Stimulated activated CD4-positive, alpha-beta T cell treated with anti-CD3 and anti-CD28 coated beads, Interleukin-12 subunit alpha, Interleukin-12 subunit beta, amount 100 ng/mL, for 24 hours (primary cell): ENCODE measurements around the gene CCDC92B.
"Not testable (repeated sequence)": the region's sequence is repeated elsewhere in the genome, so short reads cannot be mapped to it uniquely, and the experiment has no call there.

Experiments used
- DNase-seq, 2 experiments: peaks; one replicate each; pipeline ENCODE4 v3.0.0-alpha.2; 2020; ENCODE audit warnings: low read depth in 2 of 2

CCDC92B gene

DNA sequence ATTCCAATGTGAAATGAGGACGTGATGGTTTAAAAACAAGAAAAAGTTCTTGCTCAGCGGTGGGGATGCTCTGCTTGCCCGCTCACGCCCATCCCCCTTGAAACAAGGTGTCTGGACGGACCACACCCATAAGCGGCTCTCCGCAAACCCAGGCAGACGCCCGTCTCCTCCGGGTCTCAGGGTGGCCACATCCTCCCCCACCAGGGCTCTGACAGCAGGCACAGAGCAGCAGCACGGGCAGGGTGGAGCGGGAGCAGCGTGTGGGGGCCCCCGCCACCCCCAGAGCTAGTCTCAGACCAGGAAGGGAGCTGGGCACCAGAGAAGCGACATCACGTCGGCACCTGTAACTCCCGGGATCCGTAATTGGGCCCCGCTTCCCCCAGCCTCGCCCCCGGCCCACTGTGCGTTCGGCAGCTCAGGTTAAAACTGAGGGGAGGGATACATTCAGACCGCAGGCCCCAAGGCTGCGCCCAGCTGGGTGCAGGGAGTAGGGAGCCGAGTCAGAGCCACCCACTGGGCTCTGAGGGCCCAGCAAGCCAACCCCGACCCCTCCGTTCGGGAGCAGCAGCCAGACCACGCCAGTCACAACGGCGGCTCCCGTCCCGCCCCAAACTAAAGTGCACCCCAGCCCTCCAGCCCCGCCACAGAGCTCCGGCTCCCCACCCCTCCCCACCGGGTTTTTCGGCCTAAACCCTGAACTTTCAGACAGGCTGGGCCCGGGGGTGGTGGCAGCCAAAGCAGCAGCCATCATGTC is 59.9 kb downstream of the CCDC92B start:
- DNase-seq, result no peak

DNA sequence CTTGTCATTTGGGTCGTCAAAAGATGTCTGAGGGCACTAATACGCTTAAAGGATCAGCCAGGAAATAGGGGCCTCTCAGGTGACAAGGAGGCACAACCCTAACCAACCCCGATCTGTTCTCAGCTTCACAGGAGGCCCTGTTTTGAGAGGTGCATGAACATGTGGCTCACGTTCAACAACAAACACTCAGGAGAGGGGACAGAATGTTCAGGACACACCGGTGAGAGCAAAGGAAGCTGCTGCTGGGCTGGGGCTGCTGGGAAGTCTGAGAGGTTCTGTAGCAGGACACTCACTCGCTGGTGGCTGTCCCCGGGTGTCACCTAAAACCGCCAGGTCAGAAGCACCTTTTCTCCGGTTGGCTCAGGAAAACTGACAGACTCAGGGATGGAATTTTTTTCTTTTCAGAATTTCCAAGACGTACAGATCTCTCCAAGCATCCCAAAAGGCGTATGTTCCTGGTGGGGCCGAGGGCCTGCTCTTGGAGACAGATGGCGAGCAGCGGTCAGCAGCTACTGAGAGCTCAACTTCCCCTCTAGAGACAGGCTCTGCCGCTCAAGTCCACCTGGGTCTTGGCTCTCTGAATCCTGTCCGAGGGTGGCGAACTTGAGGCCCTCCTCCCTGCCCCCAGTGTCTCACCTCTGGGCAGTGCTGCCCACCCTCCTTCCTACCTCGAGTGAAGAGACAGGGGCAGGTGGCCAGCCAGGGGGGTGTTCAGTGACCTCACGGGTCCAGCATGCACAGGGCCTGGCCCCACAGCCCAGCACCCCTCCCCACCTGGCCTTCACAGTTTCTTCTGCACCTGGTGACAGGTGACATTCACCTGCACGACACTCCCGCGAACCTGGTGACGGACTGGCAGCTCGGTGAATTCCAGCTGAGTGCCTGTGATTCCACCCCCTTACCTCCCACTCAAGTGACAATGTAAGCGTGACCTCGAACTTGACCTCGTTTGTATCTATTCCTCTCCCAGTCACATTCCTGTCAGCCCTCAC is 60.8 kb downstream of the CCDC92B start:
- DNase-seq, result no peak

DNA sequence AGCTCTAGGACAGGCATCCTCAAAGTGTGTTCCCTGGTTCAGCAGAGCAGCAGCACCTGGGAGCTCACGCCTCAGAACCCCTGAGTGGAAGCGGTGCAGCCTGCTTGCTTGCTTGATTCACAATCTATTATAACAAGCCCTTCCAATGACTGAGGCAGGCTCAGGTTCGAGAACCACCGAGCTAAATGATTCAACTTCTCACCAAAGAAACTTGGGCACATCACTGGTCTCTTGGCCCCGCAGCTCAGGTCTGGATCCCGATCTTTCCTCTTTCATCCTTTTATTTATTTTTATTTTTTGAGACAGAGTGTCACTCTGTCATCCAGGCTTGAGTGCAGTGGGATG is 62.4 kb downstream of the CCDC92B start:
- no peak for DNase-seq

DNA sequence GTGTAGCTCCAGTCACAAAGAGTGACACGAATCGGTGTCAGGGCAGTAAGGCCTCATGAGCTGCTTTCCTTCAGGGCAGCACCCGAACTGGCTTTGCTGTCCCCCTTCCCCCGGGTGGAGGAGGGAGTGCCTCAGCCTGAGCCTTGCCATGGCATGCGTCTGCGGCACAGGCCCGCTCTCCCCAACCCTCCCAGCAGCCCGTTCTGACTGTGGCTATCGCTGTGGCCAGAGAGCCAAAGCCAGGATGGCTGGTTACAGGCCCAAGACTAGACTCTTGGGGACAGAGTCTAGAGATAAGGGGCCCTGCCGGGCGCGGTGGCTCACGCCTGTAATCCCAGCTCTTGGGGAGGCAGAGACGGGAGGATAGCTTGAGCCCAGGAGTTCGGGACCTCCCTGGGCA is 63.8 kb downstream of the CCDC92B start:
- no peak for DNase-seq

DNA sequence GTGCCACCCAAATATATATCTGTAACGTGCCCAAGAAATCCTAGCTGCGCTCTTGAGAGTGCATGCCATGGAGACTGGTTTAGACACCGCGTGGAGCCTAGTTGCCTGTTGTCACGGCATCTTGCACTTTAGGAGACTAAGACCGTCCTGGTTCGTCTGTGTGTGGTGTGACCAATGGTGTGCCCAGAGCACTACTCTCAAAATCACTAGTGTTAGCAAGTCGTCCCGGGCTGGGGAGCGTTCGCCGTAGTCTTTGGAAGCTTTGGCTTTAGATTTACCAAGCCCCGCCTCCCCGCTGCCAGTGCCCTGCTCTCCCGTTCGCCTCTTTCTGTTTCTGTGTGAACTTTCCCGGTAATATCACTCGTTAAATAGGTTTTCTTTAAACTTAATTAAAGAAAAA is 64.9 kb downstream of the CCDC92B start:
- DNase-seq, result no peak

DNA sequence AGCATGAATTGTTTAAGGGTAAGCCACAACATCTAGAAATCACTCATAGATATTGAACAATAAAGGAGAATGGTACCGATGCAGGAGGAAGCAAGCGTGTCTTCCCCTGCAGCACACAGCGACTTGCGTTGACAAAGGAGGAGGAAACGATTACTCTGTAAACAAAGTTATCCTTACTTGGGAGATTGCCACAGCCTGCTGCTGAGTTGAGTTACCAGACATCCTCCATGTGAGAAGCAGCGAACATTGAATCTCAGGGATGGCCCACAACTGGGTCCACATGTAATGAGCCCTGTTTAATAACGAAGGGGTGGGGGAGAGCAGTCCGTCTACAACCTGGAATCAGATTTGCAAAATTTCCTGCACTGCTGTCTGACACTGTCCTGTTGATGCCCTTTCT is 65.5 kb downstream of the CCDC92B start:
- DNase-seq, result no peak

DNA sequence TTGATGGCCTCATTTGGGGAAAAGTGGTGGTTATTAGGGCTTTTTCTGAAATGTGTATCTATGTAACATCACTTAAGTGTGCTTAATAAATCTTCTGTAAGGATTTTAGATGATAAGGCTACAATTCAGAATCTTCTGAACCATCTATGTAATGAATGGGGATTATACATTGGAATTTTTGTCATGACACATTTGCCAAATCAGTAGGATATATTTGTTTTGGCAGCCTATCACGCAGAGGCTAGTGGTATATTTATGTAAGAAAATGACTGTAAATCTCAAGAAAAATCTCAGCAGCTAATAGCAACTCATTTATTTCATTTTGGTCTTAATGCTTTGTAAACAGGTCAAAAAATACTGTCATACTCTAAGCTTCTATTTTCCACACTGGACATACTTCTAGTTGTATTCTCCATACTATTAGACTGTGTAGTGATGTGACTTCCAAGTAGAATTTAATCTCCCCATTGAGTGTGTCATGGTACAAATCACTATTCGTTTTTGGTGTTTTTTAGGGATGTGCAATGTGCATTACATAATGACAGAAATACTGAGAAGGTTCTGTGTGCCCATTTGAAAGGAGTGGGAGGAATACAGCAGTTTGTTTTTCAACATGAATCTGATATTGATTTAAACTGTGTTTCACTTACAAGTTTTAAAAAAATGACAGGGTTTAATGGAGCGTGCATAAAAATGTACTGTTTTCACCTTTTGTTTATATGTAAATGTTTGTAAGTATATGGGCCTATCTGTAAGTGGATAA is 67.1 kb downstream of the CCDC92B start:
- no peak for DNase-seq

DNA sequence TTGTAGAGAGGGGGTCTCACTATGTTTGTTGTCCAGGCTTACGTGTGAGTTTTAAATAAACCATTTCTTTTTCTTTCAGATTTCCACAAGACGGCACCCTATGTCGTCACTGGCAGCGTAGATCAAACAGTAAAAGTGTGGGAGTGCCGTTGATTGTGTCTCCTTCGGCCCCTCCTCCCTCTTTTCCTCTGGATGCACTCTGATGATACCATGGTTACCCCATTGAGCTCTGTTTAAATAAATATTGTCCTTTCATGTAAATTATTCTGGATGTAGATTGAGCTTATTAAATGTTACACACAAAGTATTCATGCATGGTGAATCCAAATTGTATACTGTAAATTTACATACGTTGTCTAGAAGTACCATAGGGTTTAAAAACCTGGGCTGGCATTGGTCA is 67.8 kb downstream of the CCDC92B start:
- DNase-seq, result no peak

DNA sequence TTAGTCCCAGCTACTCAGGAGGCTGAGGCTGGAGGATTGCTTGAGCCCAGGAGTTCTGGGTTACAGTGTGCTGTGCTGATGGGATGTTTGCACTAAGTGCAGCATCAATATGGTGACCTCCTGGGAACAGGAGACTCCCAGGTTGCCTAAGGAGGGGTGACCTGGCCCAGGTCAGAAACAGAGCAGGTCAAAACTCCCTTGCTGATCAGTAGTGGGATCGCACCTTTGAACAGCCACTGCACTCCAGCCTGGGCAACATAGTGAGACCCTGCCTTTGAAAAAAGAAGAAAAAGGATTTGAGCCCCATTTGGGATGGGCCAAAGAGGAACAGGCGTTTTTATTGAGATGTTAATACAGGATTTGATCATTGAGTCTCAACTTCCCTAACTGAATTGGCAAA is 68.5 kb downstream of the CCDC92B start:
- no peak for DNase-seq

DNA sequence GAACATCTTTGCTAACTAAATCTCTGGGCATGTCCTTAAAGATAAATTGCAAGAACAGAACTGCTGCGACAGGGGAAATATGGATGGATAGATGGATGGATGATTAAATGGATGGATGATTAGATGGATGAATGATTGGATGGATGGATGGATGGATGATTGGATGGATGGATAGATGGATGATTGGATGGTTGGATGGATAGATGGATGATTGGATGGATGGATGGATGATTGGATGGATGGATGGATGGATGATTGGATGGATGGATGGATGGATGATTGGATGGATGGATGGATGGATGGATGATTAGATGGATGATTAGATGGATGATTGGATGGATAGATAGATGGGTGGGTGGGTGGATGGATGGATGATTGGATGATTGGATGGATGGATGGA is 70.2 kb downstream of the CCDC92B start:
- not testable (repeated sequence) for DNase-seq
